Lung microvascular endothelial cell (primary cell): ENCODE results near the gene RNF223. TPM values are rescaled to one million over a fixed set of nuclear protein-coding genes. Genes with fewer than 3 reads are reported as not detected.
"Not testable (repeated sequence)": the region's sequence is repeated elsewhere in the genome, so short reads cannot be mapped to it uniquely, and the experiment has no call there.

ENCODE experiments used
- DNase-seq, 2 donors: peaks; one replicate each; pipeline versions ENCODE4 v3.0.0 to v3.0.0-alpha.2; 2010; ENCODE audit warnings: low read depth in 2 of 2
- total RNA-seq: library from RNA; depleted of rRNA; stranded (reverse); fragments of >200 nt; gene quantifications from 2 replicates; pipeline ENCODE4 v1.2.1, GENCODE V29; 2014

Gene RNF223
- total RNA-seq, 1 donor from 2014 or later = not detected

- DNase-seq = not testable (repeated sequence)
Observed at GRCh38 chr1:1030867-1031658, 43.0 kb downstream of the RNF223 start.

DNA sequence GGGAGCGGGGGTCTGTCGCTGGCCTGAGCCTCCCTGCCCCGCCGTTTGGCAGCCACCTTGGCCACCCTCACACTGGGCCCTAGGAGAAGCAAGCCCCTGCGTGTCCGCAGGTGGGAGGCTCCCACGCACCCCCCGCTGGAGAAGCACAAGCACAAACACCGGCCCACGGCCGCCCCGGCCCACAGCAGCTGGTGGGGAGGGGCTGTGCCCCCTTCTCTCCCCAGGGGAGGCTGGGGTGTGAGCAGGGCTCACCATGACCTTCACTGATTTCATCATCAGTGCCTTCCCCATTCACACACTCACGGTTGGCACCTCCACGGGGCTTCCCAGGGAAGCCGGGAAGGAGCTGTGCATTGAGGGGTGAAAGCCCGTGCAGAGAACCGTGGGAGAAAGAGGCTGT, 46.3 kb downstream of the RNF223 start:
- no peak for DNase-seq

GRCh38 chr1:1026599-1027413, 47.3 kb downstream of the RNF223 start:
- no peak for DNase-seq

DNA sequence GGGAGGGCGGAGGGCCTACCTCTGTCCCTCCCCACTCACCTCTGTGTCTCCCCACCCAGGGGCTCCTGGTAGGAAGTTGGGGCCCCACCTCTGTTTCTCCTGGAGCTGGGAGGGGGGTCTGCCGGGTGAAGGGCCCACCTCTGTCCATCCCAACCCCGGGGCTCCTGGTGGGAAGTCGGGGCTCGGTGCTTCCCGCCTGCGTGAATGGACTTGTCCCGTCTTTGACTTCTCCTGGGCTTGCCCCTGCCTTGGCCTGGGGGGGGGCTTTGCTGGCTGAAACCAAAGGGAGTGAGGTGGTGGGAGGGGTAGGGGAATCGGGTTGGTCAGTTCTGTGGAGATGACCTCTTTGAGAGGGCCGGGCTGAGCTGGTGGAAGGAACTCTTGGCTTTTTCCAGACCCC, 48.4 kb downstream of the RNF223 start:
- DNase-seq = no peak

GRCh38 chr1:1024771-1025699, 49.1 kb downstream of the RNF223 start:
- peak in 1 of 2 donors; percentile 45 for DNase-seq

DNA sequence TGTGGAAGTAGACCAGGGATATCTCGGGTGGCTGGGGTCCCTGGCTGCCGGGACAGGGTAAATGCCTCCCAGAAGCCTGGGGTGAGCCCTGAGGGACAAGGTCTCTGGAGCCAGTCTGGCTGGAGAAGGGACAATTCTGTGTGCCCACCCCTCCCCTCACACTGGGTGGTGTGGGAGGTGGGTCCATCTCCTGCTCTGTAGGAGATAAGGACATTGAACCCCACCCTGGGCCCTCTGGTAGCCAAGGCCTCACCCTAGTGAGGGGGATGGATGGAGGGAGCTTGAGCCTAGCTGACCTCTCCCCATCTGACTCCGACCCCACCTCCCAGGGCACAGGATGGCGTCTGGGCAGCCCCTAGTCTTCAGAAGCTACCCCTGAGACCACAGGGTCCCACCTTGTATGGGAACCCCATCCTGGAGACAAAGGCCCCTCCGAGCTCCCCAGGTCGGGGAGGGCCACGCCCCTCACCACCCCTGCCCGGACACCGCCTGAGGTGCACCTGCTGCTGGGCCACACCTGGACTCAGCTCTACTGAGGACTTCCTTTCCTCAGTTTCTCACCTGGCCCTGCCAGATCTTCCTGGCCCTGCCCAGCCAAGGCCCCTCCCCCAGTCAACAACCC, 49.8 kb downstream of the RNF223 start:
- no peak for DNase-seq

- DNase-seq = no peak
Observed at GRCh38 chr1:1023700-1024099, 50.4 kb downstream of the RNF223 start.

- no peak for DNase-seq
Observed at GRCh38 chr1:1022302-1023009, 51.6 kb downstream of the RNF223 start.

DNA sequence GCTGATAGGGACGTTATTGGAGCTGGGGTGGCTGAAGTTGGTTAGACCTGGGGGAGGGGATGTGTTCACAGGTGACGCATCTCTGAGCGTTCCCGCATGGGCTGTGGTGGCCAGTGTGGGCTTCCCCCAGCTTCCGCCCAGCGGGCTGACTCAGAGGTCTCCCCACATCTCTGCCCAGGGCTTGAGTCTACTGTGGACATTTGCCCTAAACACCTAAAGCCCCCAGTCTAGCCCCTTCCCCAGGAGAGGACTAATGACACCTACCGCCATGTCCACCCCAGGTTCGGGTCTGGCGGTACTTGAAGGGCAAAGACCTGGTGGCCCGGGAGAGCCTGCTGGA, 52.2 kb downstream of the RNF223 start:
- peak in 1 of 2 donors; percentile 72 for DNase-seq

GRCh38 chr1:1021010-1021919, 52.8 kb downstream of the RNF223 start:
- DNase-seq = peak; percentile 34 to 79

Other genes with a start within 250 kb of the RNF223 start
- not detected in 2 replicates for gene SAMD11, start 150.4 kb downstream of the RNF223 start, total RNA-seq
- gene NOC2L, start 115.0 kb downstream of the RNF223 start, total RNA-seq = 51.4 and 58.3 TPM in 2 replicates
- gene KLHL17, start 113.7 kb downstream of the RNF223 start, total RNA-seq = 2.2 and 3.6 TPM in 2 replicates
- under 0.01 and 0.22 TPM in 2 replicates for gene PLEKHN1, start 107.8 kb downstream of the RNF223 start, total RNA-seq
- gene PERM1, start 92.2 kb downstream of the RNF223 start, total RNA-seq = not detected in 2 replicates
- 23.3 and 24.8 TPM in 2 replicates for gene HES4, start 74.2 kb downstream of the RNF223 start, total RNA-seq
- gene ISG15, start 60.8 kb downstream of the RNF223 start, total RNA-seq = 109 TPM in 2 replicates
- gene AGRN, start 54.2 kb downstream of the RNF223 start, total RNA-seq = 35.7 and 53.8 TPM in 2 replicates
- 4.8 and 5.2 TPM in 2 replicates for gene C1orf159, start 41.8 kb upstream of the RNF223 start, total RNA-seq
- not detected in 2 replicates for gene TTLL10, start 99.6 kb upstream of the RNF223 start, total RNA-seq
- gene TNFRSF18, start 132.3 kb upstream of the RNF223 start, total RNA-seq = 0.22 and 0.60 TPM in 2 replicates
- 1.5 and 4.2 TPM in 2 replicates for gene TNFRSF4, start 139.8 kb upstream of the RNF223 start, total RNA-seq
- gene SDF4, start 157.7 kb upstream of the RNF223 start, total RNA-seq = 59.3 and 93.5 TPM in 2 replicates
- gene B3GALT6, start 157.9 kb upstream of the RNF223 start, total RNA-seq = 14.8 and 30.4 TPM in 2 replicates
- 0.20 and 0.22 TPM in 2 replicates for gene C1QTNF12, start 172.4 kb upstream of the RNF223 start, total RNA-seq
- gene UBE2J2, start 199.5 kb upstream of the RNF223 start, total RNA-seq = 28.1 and 34.9 TPM in 2 replicates
- gene SCNN1D, start 206.1 kb upstream of the RNF223 start, total RNA-seq = under 0.01 and 0.20 TPM in 2 replicates
- 10.0 and 14.7 TPM in 2 replicates for gene ACAP3, start 233.6 kb upstream of the RNF223 start, total RNA-seq
- 6.9 and 8.1 TPM in 2 replicates for gene PUSL1, start 234.3 kb upstream of the RNF223 start, total RNA-seq